NCI-H146 treated with DMSO at 0.1 percent for 48 hours (cell line): ENCODE data around the gene TGOLN2.
A peak's percentile ranks its signal among the peaks of the same experiment; 100 is the strongest.

Experiments used
- DNase-seq: peaks from one replicate; lab custom pipeline; 2025; ENCODE audit not compliant: unreplicated experiment; lab: John Stamatoyannopoulos, UW

The TGOLN2 gene

GRCh38 chr2:85269959-85270358 is 57.8 kb downstream of the TGOLN2 start:
- DNase-seq, result peak; percentile 6
